ENCODE measurements around the gene BICD1. TPM values are rescaled to one million over a fixed set of nuclear protein-coding genes. Genes with fewer than 3 reads are reported as not detected.

BICD1 gene
- total RNA-seq, 1 donor from 2014 or later = 49.5 TPM

GRCh38 chr12:32407795-32408194 is 301.1 kb downstream of the BICD1 start:
- no peaks in the 10 kb centered on the region for H3K4me1 Mint-ChIP-seq
- TF ChIP-seq CTCF (conservative IDR thresholded peaks at IDR 0.05) = no peak
- H3K27ac Mint-ChIP-seq (ENCODE audit: unreplicated experiment) = no peak overlapping the region

GRCh38 chr12:32413412-32413811 is 306.8 kb downstream of the BICD1 start:
- Mint-ChIP-seq H3K4me1 (no peaks in the 10 kb centered on the region), H3K27ac (ENCODE audit: unreplicated experiment) (no peak overlapping the region), H3K4me3 (no peak overlapping the region), H3K36me3 (ENCODE audit: low read depth) (no peaks in the 10 kb centered on the region), H3K27me3 (ENCODE audit: low read depth) (no peaks in the 10 kb centered on the region), H3K9me3 (no peaks in the 10 kb centered on the region)
- no peak for TF ChIP-seq CTCF (conservative IDR thresholded peaks at IDR 0.05)
- no peak for DNase-seq (ENCODE audit: low read depth, low spot score)

More at GRCh38 chr12:32407795-32408194, 301.1 kb downstream of the BICD1 start:
- no peaks in the 10 kb centered on the region for H3K9me3 Mint-ChIP-seq
- H3K4me3 Mint-ChIP-seq = no peak overlapping the region
- no peaks in the 10 kb centered on the region for H3K36me3 Mint-ChIP-seq (ENCODE audit: low read depth)
- H3K27me3 Mint-ChIP-seq (ENCODE audit: low read depth) = peaks cover 14% of the 10 kb centered on the region
- no peak for DNase-seq (ENCODE audit: low read depth, low spot score)

GRCh38 chr12:32418221-32418620 is 311.6 kb downstream of the BICD1 start:
- H3K4me1 Mint-ChIP-seq = peaks cover 5% of the 10 kb centered on the region
- H3K27ac Mint-ChIP-seq (ENCODE audit: unreplicated experiment) = no peak overlapping the region
- H3K9me3 Mint-ChIP-seq = no peaks in the 10 kb centered on the region
- DNase-seq (ENCODE audit: low read depth, low spot score) = no peak
- H3K36me3 Mint-ChIP-seq (ENCODE audit: low read depth) = no peaks in the 10 kb centered on the region
- no peak for TF ChIP-seq CTCF (conservative IDR thresholded peaks at IDR 0.05)
- no peak overlapping the region for H3K4me3 Mint-ChIP-seq
- no peaks in the 10 kb centered on the region for H3K27me3 Mint-ChIP-seq (ENCODE audit: low read depth)

- no peak for DNase-seq (ENCODE audit: low read depth, low spot score)
- Mint-ChIP-seq H3K9me3 (no peaks in the 10 kb centered on the region), H3K4me3 (no peak overlapping the region), H3K27me3 (ENCODE audit: low read depth) (no peaks in the 10 kb centered on the region), H3K4me1 (peaks cover 5% of the 10 kb centered on the region), H3K27ac (ENCODE audit: unreplicated experiment) (no peak overlapping the region), H3K36me3 (ENCODE audit: low read depth) (no peaks in the 10 kb centered on the region)
- TF ChIP-seq CTCF (conservative IDR thresholded peaks at IDR 0.05) = no peak
Measured at GRCh38 chr12:32418903-32419519, 312.4 kb downstream of the BICD1 start.

GRCh38 chr12:32419520-32419960 is 312.9 kb downstream of the BICD1 start:
- no peak for DNase-seq (ENCODE audit: low read depth, low spot score)
- Mint-ChIP-seq H3K36me3 (ENCODE audit: low read depth) (no peaks in the 10 kb centered on the region), H3K4me1 (peaks cover 5% of the 10 kb centered on the region), H3K4me3 (no peak overlapping the region), H3K27me3 (ENCODE audit: low read depth) (no peaks in the 10 kb centered on the region), H3K9me3 (no peaks in the 10 kb centered on the region), H3K27ac (ENCODE audit: unreplicated experiment) (no peak overlapping the region)
- TF ChIP-seq CTCF (conservative IDR thresholded peaks at IDR 0.05) = no peak
